Right renal cortex interstitium (tissue), 3 donors: ENCODE data around the gene SYMPK. TPM values are rescaled to one million over a fixed set of nuclear protein-coding genes. Genes with fewer than 3 reads are reported as not detected.
"Not testable (repeated sequence)": the region's sequence is repeated elsewhere in the genome, so short reads cannot be mapped to it uniquely, and the experiment has no call there.

Source experiments
- DNase-seq, 3 donors: peaks; one replicate each; pipeline ENCODE4 v3.0.0-alpha.2; 2013; ENCODE audit warnings: low read depth in 3 of 3, low spot score in 2 of 3
- polyA plus RNA-seq, 3 donors: library from polyadenylated mRNA; unstranded; fragments of 120-200 nt; gene quantifications; one replicate each; pipeline ENCODE4 v1.2.1, GENCODE V29; 2013; ENCODE audit not compliant: insufficient read length in 3 of 3

SYMPK gene
- 10 to 100 TPM; 53.8 to 64.9 (median 54.5) TPM for polyA plus RNA-seq

DNA sequence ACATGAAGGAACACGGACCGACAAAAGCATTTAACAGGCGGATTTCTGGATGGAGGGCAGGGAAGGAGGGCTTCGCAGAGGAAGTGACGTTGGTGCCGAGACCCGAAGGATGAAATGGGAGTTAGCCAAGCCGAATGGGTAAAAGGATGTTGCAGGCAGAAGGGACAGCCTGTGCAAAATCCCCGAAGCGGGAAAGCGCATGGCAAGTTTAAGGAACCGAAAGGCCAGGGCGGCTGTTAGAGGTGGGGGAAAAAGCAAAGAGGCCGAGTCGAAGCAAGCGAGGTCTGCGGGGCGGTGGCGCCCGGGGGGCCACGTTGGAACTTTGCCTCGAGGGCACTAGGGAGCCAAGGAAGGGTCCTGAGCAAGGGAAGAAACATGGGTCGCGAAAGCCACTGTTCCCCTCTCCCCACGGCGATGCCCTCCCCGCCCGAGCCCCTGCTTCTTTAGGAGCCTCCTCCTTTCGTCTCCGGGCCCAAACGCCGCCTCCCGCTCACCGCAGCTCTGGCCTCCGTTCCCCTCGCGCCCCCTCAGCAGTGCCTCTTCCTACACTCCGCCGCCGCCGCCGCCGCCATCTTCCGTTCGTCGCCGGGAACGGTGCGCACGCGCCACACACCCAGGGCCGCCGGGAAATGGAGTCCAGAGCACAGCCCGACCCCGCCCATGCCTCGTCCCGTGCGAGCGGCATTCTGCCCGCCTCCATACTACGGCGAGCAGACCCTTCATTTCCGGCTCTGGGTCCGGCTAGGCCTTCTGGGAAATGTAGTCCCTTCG, at the start of gene SYMPK:
SYMPK (minus strand) TSS at position 584 of the 771 bp plus-strand sequence. CDS start 8,652 bp downstream, outside the sequence.
- DNase-seq = peak; percentile 95 to 98 (median 96)

DNA sequence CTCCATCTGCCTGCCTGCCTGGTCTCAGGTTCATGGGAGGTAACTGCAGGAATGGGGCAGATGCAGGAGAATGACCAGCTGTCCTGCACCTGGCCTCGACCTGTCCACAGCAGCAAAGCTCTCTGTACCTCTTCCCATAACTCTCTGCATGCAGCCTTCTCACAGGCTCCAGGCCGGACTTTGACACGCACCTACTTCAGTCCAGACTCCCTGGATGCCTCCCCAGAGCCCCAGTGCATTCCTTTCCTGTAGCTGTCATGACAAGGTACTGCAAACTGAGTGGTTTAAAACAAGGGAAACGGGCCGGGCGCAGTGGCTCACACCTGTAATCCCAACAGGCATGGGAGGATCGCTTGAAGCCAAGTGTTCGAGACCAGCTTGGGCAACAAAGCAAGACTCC, 48.3 kb upstream of the SYMPK start:
- DNase-seq = no peak

DNA sequence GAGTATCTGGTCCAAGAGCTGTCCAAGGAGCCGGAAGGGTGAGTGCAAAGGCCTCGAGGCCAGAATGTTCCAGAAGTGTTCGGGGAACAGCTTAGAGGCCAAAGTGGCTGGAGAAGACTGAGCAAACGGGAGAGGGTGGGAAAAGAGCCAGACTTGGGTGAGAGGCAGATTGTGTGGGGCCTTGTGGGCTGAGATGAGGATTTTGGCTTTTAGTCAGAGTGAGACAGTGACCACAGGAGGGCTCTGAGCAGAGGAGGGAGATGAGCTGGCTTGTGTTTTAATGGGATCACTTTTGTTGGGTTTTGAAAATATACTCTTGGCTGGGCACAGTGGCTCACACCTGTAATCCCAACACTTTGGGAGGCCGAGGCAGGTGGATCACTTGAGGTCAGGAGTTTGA, 46.0 kb upstream of the SYMPK start:
- DNase-seq = no peak

DNA sequence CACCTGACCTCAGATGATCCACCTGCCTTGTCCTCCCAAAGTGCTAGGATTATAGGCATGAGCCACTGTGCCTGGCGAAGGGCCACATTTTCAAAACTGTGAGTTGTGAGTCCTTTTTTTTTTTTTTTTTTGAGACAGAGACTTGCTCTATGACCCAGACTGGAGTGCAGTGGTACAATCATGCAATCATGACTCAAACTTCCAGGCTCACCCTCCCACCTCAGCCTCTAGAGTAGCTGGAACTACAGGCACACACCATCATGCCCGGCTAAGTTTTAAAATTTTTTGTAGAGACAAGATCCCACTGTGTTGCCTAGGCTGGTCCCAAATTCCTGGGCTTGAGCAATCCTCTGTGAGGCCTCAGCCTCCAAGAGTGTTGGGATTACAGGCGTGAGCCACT, 43.3 kb upstream of the SYMPK start:
- no peak for DNase-seq

DNA sequence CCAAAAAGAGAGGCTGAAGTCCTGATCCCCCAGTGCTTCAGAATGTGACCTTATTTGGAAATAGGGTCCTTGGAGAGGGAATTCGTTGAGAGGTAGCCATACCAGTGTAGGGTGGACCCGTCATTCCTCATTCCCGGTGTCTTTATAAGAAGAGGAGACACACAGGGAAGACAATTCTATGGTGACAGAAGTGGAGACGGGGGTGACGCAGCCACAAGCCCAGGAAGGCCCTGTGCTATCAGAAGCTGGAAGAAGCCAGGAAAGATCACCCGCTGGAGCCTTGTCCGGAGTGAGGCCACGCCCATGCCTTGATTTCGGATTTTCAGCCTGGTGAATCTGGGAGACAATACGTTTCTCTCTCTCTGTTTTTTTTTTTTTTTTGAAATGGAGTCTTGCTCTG, 42.1 kb upstream of the SYMPK start:
- DNase-seq = no peak

DNA sequence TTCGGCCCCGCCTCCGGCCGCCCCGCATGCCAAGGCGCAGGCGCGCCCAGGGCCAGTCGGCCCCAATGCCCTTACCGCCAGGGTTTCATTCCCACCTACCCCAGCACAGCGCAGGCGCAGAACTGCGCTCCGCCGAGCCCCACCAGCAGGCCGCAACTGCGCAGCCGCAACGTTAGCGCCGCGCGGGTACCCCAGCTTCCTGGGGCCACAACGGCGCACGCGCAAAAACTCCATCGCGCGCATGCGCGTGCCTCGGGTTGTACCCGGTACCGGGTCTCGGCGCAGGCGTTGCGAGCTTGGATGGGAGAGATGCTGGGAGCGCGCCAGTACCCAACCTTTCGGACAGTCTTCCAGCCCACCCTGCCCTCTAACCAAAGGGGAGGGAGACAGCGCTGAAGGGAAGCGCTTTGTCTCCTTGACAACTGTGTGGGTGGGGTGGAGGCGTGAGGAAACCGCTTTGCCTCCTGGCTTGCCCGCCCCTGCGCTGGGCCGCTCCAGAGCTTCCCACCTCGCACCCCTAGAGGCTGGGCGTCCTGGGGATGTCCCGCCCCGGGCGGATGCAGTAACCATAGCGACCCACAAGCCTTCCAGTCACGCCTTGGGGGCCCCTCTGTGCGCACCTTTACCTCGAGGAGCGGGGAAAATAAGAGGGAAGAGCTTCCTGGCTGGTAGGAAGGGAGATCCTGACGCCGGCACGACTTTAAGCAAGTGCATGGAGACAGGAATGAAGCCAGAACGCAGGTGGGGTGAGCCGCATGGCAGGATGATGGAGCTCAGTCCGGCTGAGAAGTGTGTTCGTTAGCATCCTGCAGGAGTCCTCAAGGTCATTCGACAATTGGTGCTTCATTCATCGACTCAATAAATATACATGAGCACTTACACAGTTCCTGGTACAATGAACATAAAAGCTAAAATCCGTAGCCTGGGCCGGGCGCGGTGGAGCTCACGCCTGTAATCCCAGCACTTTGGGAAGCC, 40.0 kb upstream of the SYMPK start:
- DNase-seq = peak; percentile 95 to 97 (median 96)

DNA sequence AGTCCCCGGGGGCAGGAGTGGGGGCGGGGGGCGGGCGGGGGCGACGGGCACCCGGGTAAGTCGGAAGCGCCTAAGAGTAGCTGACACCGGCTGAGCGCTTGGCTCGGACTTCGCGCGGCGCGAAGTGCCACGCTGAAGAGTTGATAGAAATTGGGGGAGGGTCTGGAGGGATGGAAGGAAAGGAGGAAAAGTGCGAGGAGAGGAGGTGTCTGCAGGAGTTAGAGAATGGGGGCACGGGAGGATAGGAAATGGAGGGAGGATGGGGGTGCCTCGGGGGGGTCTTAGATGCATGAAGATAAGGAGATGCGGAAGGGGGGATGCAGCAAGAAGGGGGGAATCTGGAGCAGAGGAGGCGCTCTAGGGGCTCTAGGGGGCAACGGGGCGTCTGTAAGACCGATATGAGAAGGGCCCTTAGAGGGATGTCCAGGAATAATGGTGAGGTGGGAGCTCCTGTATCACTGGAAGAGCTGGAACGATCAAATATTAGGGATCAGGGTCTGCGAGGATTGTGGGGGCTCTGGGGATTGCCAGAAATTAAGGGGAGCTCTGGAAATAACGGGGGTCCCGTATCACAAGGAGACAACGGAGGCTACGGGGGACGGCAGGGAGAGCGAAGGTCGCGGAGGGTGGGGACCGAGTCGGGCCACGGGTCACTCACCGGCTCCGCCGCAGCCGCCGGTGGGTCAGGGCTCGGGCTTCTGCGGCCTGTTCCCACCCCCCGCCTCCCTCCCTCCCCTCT, 39.1 kb upstream of the SYMPK start, which contains the start of gene MYPOP:
MYPOP (minus strand) TSS at position 702 of the 739 bp plus-strand sequence. CDS start 840 bp downstream, outside the sequence.
- no peak for DNase-seq

DNA sequence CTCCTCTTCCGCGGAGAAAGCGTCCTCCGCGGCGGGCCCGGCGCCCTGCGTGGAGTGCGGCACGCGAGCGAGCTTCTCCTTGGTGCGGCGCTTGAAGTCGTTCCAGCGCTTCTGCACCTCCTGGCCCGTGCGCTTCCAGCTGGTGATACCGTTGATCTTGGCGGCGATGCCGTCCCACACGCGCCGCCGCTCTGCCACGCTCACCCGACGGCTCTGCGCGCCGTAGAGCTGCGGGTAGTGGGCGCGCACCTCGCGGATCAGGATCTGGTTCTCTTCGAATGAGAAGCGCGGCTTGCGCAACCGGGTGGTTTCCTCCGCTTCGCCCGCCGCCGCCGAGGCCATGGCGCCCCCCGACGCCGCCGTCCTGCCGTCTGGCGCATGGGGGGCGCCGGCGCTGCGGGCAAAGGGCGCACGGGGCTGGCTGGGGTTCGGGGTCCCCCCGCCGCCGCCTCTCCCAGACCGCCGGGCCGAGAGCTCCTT, 38.5 kb upstream of the SYMPK start:
- no peak for DNase-seq

DNA sequence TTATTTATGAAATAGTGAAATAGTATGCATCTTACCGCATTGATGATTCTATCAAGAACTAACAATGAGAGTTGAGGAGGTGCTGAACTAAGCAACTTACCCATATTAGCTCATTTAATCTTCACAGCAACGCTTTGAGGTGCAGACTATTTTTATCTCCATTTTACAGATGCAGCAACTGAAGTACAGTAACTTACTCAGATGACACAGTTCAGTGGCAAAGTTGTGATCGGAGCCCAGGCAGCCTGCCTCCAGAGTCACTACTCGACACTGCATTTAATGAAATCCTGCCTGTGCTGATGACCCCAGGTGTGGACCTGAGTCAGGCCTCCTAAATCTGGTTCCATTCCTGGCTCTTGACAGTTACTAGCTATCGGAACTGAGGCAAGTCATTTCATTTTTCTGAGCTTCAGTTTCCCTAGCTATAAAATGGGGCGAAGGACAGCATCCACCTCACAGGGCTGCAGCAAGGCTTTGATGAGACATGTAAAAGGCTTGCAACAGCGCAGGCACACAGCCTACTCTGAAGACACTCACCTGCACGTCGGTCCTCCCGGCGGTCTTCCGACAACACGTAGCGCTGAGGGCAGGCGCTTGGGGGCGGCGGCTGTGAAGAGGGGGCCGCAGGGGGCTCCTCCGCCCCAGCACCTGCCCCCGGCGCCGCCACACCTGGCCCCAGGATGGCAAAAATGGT, 37.9 kb upstream of the SYMPK start:
- no peak for DNase-seq

DNA sequence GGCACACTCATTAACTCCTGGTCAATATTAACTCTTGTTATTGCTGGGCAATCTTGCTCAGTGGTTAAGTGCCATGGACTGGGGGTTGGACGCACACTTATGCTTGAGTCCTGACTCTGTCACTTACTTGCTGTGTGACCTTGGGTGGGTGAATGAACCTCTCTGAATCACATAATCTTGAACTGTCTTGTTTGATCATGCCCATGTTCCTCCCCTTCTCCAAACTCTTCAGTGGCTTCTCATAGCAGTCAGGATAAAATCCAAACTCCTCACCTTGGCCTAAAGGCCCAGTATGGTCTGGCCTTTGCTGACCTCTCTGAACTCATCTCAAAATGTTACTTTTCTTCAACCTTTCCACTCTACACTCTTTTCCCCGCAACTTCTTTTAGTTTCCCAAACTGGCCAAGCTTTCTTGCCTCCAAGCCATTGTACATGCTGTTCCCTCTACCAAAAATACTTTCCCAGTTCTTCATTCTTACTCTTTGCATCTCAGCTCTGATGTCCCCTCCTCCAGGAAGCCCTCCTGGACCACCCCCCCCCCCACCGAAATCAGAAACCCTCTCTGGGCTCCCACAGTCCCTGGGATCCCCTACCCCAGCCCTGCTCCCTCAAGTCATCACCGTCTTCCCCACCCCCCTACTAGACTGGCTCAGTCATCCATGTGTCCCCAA, 37.1 kb upstream of the SYMPK start:
- DNase-seq = no peak

DNA sequence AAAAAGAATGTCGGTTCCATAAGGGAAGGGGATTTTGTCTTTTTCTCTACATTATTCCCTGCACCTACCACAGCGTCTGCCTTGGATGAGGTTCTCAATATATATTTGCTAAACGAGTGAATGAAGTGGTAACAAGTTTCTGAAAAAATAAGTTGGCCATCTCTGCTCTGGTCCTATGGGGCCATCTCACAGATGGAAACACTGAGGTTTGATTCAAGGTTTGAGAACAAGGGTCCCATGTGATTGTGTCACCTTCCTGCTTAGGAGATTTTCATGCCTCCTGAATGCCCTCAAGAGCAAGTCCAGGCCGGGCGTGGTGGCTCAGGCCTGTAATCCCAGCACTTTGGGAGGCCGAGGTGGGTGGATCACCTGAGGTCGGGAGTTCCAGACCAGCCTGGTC, 36.3 kb upstream of the SYMPK start:
- no peak for DNase-seq

DNA sequence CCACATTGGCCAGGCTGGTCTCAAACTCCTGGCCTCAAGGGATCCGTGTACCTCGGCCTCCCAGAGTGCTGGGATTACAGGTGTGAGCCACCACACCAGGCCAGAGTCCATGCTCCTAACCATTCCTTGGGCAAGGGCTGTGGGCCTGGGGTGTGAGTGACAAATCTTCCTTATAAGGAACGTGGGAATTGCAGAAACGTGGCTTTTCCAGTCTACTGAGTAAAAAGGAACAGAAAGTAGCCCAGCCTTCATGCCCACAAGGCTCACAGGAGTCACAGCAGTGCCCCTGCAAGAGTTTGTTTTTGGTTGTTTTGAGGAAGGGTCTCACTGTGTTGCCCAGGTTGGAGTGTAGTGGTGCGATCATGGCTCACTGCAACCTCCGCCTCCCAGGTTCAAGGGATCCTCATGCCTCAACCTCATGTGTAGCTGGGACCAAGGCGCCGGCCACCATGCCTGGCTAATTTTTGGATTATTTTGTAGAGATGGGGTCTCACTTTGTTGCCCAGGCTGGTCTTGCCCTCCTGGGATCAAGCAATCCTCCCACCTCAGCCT, 34.4 kb upstream of the SYMPK start:
- no peak for DNase-seq

DNA sequence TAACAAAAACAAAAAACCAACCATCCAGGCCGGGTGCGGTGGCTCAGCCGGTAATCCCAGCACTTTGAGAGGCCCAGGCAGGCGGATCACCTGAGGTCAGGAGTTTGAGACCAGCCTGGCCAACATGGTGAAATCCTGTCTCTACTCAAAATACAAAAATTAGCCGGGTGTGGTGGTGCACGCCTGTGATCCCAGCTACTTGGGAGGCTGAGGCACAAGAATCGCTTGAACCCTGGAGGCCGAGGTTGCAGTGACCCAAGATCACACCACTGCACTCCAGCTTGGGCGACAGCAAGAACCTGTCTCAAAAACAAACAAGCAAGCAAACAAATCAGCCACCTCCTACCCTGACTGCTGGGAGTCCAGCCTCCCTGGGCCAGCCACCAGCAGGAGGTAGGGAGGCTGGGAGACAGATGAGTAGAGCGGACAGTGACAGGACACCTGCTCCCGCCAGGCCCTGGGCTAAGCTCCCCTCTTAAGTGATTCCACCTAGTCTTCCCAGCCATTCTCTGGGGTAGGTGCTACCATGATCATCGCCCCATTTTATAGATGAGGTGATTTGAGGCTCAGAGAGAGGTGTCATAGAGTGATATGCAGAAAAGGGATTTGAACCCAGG, 33.1 kb upstream of the SYMPK start:
- DNase-seq = not testable (repeated sequence)

DNA sequence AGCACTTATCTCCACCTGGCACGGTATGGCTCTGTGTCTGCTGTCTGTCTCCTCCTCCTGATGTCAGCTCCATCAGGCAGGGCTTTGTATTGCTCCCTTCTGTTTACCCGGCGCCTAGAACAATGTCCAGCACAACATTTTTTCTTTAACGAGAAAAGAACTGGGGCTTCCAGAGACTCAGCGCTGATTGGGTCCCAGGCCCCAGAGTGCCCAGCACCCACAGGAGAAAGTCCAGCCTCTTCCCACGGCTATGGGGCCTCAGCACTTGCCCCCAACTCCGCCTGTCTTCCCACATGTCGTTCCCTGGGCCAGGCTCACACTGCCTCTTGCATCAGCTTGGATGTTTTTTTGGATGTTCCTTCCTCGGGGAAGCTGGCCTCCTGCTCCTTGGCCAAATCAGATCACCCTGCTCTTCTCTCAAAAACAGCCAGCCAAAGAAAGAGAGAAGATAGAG, 32.6 kb upstream of the SYMPK start:
- DNase-seq = no peak

DNA sequence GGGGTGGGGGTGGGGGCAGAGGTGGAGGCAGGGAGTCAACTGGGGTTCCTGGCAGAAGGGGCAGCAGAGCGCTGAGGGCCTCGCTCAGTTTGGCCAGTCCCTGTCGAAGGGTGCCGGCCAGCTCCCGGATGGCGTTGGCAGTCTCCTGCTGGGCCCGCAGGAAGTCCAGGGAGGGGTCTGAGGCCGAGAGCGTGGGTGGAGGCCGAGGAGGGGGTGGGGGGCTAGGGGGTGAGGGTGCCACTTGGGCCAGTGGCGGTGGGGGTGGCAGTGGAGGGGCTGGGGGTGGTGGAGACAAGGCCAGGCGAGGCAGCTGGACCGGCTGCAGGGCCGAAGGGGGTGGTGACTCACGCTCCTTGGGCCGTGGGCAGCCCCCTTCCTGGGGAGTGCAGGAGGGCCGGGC, 27.9 kb upstream of the SYMPK start:
- no peak for DNase-seq

DNA sequence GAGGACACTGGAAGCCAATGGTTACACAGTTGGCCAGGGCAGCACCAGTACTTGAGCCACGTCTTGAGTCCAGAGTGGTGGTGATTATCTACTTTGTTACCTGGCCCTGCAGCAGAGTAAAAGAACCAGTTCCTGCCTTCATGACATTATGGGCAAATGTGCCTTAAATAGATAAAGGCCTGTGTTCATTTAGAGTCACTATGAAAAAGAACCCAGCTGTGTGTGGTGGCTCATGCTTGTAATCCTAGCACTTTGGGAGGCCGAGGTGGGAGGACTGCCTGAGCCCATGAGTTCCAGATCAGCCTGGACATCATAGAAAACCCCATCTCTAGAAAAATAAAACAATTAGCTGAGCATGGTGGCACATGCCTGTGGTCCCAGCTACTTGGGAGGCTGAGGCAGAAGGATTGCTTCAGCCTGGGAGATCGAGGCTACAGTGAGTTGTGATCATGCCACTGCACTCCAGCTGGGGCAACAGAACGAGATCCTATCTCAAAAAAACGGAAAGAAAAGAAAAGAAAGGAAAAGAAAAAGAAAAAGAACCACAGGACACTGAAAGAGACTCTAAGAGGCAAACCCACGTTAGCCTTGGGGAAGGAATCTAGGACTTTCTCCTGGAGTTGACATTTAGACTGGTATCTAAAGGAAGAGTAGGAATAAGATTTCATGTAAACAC, 26.4 kb upstream of the SYMPK start:
- DNase-seq = no peak

DNA sequence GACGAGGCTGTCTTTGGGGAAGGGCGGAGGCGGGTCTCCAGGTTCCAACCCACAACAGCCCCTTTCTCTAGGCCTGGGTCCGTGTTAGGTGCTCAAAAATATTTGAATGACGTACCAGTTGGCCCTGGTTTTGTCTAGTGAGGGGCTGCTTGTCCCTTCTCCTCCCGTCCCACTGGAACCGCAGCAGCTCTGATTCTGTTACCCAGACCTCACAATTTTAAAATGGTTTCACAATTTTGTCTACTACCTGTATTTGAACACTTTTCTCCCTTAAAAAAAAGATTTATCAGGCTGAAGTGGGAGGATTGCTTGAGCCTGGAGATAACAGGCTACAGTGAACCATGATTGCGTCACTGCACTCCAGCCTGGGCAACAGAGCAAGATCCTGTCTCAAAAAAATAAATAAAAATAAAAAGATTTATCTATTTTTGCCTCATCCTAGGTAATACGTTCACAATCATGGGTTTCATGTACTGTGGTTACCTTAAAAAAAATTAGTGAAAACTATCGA, 24.3 kb upstream of the SYMPK start:
- no peak for DNase-seq
